ENCODE data around the gene LNPEP.

DNA sequence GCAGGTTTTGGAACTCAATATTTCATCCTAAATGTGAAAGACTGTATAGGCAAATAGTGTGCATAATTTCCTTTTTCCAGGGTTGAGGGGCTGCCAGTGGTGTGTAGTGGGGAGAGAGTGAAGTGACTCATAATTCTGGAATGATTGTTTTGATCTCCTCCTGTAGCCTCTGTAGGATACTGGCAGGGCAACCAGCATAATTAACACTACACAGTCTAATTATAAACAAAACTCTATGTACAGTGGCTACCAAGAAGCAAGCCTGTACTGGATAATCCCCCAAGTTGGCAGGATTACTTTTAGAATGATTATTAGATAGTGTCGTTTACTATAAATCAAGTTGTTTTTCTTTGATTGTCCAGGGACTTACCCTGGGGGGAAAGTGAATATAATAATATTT, 32.2 kb downstream of the LNPEP start:
- TF ChIP-seq EZH2 (IDR thresholded peaks at IDR 0.05; ENCODE audit: insufficient read depth, poor library complexity, severe bottlenecking) (no peak), EZH2phosphoT487 (IDR thresholded peaks at IDR 0.05; ENCODE audit: insufficient read depth, low read depth) (no peak)

All from GM23248 (cell line).